ENCODE measurements around the gene NADK. TPM values are rescaled to one million over a fixed set of nuclear protein-coding genes. Genes with fewer than 3 reads are reported as not detected.

Gene NADK
- total RNA-seq, 1 experiment from 2014 or later: 93.4 TPM

DNA sequence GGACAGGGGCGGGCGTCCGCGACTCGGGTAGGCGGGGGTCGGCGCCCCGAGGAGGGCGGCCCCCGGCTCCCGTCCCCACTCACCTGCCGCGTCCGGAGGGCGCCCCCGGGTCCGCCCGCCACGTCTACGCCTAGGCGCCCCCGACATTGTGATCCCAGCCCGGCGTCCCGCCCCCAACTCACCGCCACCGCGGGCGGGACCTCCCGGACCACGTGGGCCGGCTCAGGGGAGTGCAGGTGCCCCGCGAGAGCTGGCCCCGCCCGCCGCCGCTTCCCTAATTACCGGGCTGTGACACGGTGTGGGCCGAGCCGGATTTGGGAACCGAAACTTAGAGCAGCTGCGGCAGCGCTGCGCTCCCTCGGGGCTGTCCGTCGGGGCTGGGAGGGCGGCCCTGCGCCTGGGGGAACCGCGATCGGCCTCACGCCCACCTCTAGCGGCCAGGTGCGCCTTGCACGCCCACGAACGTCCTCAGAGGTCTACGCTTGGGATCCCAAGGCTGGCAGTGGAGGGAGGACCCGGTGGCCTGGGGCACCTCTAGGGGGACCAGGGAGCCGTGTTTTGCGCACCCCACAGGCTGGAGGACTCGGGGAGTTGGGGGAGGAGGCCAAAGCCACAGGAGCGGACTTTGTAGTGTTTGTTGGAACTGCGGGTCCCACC lies 521 bp upstream of the NADK start:
- Histone ChIP-seq H2AFZ (ENCODE audit: low read depth, low read length, poor library complexity, severe bottlenecking) (no peak overlapping the region), H3K4me1 (ENCODE audit: control insufficient read depth in 1 of 2, insufficient read depth in 2 of 2, low read length in 2 of 2) (peaks cover 22 to 52% of the 10 kb centered on the region in 2 experiments; a peak in 3 of 4 replicates), H3K27ac (ENCODE audit: low read depth, low read length) (peak overlapping the region; percentile 99), H3K4me2 (ENCODE audit: low read length) (peak overlapping the region; percentile 80), H3K27me3 (ENCODE audit: insufficient read depth, low read length) (no peaks in the 10 kb centered on the region), H3K36me3 (ENCODE audit: control insufficient read depth in 1 of 2, insufficient read depth in 2 of 2, low read length in 2 of 2) (peaks cover 0 to 11% of the 10 kb centered on the region in 2 experiments; a peak in 1 of 4 replicates), H3K4me3 (replicated peaks in 1 of 2; ENCODE audit: low read depth in 1 of 2, low read length in 2 of 2) (peak overlapping the region; percentile 52 to 71), H4K20me1 (ENCODE audit: insufficient read depth) (no peaks in the 10 kb centered on the region; the same call in 1 of the 2 replicates), H3K9ac (ENCODE audit: low read length) (peak overlapping the region; percentile 87), H3K9me2 (ENCODE audit: insufficient read depth) (no peaks in the 10 kb centered on the region), H3K79me2 (ENCODE audit: insufficient read depth, low read length) (peaks cover 43% of the 10 kb centered on the region), H3K9me3 (ENCODE audit: control insufficient read depth in 1 of 2, insufficient read depth in 1 of 2, low read depth in 1 of 2, low read length in 2 of 2) (no peaks in the 10 kb centered on the region)
- TF ChIP-seq TCF7L2 (IDR thresholded peaks at IDR 0.05; ENCODE audit: borderline replicate concordance, extremely low read depth, insufficient read depth, insufficient read length): peak; percentile 7
- TF ChIP-seq, protein P1, sequence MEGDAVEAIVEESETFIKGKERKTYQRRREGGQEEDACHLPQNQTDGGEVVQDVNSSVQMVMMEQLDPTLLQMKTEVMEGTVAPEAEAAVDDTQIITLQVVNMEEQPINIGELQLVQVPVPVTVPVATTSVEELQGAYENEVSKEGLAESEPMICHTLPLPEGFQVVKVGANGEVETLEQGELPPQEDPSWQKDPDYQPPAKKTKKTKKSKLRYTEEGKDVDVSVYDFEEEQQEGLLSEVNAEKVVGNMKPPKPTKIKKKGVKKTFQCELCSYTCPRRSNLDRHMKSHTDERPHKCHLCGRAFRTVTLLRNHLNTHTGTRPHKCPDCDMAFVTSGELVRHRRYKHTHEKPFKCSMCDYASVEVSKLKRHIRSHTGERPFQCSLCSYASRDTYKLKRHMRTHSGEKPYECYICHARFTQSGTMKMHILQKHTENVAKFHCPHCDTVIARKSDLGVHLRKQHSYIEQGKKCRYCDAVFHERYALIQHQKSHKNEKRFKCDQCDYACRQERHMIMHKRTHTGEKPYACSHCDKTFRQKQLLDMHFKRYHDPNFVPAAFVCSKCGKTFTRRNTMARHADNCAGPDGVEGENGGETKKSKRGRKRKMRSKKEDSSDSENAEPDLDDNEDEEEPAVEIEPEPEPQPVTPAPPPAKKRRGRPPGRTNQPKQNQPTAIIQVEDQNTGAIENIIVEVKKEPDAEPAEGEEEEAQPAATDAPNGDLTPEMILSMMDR (IDR thresholded peaks at IDR 0.05 in 2 of 3, conservative IDR thresholded peaks at IDR 0.05 in 1 of 3; ENCODE audit: borderline replicate concordance in 1 of 3, insufficient read depth in 1 of 3, low read depth in 2 of 3, low read length in 2 of 3): peak in 2 of 3 experiments; percentile 35 to 39; a peak in 3 of 6 replicates
- TF ChIP-seq, protein P2, sequence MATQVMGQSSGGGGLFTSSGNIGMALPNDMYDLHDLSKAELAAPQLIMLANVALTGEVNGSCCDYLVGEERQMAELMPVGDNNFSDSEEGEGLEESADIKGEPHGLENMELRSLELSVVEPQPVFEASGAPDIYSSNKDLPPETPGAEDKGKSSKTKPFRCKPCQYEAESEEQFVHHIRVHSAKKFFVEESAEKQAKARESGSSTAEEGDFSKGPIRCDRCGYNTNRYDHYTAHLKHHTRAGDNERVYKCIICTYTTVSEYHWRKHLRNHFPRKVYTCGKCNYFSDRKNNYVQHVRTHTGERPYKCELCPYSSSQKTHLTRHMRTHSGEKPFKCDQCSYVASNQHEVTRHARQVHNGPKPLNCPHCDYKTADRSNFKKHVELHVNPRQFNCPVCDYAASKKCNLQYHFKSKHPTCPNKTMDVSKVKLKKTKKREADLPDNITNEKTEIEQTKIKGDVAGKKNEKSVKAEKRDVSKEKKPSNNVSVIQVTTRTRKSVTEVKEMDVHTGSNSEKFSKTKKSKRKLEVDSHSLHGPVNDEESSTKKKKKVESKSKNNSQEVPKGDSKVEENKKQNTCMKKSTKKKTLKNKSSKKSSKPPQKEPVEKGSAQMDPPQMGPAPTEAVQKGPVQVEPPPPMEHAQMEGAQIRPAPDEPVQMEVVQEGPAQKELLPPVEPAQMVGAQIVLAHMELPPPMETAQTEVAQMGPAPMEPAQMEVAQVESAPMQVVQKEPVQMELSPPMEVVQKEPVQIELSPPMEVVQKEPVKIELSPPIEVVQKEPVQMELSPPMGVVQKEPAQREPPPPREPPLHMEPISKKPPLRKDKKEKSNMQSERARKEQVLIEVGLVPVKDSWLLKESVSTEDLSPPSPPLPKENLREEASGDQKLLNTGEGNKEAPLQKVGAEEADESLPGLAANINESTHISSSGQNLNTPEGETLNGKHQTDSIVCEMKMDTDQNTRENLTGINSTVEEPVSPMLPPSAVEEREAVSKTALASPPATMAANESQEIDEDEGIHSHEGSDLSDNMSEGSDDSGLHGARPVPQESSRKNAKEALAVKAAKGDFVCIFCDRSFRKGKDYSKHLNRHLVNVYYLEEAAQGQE (IDR thresholded peaks at IDR 0.05; ENCODE audit: low read depth): no peak
- TF ChIP-seq, protein P3, sequence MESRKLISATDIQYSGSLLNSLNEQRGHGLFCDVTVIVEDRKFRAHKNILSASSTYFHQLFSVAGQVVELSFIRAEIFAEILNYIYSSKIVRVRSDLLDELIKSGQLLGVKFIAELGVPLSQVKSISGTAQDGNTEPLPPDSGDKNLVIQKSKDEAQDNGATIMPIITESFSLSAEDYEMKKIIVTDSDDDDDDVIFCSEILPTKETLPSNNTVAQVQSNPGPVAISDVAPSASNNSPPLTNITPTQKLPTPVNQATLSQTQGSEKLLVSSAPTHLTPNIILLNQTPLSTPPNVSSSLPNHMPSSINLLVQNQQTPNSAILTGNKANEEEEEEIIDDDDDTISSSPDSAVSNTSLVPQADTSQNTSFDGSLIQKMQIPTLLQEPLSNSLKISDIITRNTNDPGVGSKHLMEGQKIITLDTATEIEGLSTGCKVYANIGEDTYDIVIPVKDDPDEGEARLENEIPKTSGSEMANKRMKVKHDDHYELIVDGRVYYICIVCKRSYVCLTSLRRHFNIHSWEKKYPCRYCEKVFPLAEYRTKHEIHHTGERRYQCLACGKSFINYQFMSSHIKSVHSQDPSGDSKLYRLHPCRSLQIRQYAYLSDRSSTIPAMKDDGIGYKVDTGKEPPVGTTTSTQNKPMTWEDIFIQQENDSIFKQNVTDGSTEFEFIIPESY (IDR thresholded peaks at IDR 0.05; ENCODE audit: extremely low read depth, insufficient replicate concordance, low read length): peak; percentile 20
- peak; percentile 51 for TF ChIP-seq POLR2AphosphoS5 (IDR thresholded peaks at IDR 0.05; ENCODE audit: low read depth, low read length)
- no peak for TF ChIP-seq SP1 (IDR thresholded peaks at IDR 0.05; ENCODE audit: low read depth)
- peak; percentile 86 for TF ChIP-seq EGR1 (IDR thresholded peaks at IDR 0.05; ENCODE audit: low read depth)
- no peak for TF ChIP-seq JUND (IDR thresholded peaks at IDR 0.05)
- TF ChIP-seq, protein P4, sequence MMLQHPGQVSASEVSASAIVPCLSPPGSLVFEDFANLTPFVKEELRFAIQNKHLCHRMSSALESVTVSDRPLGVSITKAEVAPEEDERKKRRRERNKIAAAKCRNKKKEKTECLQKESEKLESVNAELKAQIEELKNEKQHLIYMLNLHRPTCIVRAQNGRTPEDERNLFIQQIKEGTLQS (IDR thresholded peaks at IDR 0.05): no peak
- TF ChIP-seq YY1 (IDR thresholded peaks at IDR 0.05; ENCODE audit: extremely low read depth, insufficient replicate concordance, low read depth, low read length): no peak
- no peak for TF ChIP-seq SRF (IDR thresholded peaks at IDR 0.05; ENCODE audit: low read depth)
- TF ChIP-seq, protein P5, sequence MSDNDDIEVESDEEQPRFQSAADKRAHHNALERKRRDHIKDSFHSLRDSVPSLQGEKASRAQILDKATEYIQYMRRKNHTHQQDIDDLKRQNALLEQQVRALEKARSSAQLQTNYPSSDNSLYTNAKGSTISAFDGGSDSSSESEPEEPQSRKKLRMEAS (IDR thresholded peaks at IDR 0.05): peak; percentile 92
- TF ChIP-seq EZH2 (IDR thresholded peaks at IDR 0.05): no peak
- TF ChIP-seq SIN3A (IDR thresholded peaks at IDR 0.05; ENCODE audit: low read depth): peak; percentile 36; the same call in 1 of the 2 replicates
- peak; percentile 37 for TF ChIP-seq RAD21 (IDR thresholded peaks at IDR 0.05; ENCODE audit: low read depth)
- intact Hi-C loops (cut with micrococcal nuclease): no loop called here
- ChIA-PET POLR2A (no interaction called here), RAD21 (ENCODE audit: low non-redundant PET in 1 of 2, low total read pairs in 2 of 2, uncharacterized antibody in 2 of 2, unreplicated experiment in 2 of 2) (no interaction called here), CTCF (interaction anchor here (0.6 to 2.6 kb wide), 3 partner anchors 10 to 130 kb away, joined by 3 to 11 read pairs (median 6); no protein-coding TSS in a partner anchor)
- DNase-seq (ENCODE audit: low read depth, low spot score) (peak; percentile 48), ATAC-seq (peak; percentile 81)
- BruUV-seq (replicated peaks): TSS peak; percentile 94
